Esophagus (tissue), 2 donors: ENCODE measurements around the gene MOSMO. TPM values are rescaled to one million over a fixed set of nuclear protein-coding genes. Genes with fewer than 3 reads are reported as not detected.

Source experiments
- H3K27ac ChIP-seq, 2 donors: one replicate each; pipeline ENCODE4 v1.5.1; 2013; ENCODE audit warnings: low read depth in 2 of 2, mild to moderate bottlenecking in 2 of 2, inconsistent platforms in 1 of 2, low read length in 1 of 2, moderate library complexity in 1 of 2
- H3K27me3 ChIP-seq, 2 donors: one replicate each; pipeline ENCODE4 v1.6.1; 2013; ENCODE audit warnings: low read length in 2 of 2, control low read depth in 1 of 2, mild to moderate bottlenecking in 1 of 2; ENCODE audit not compliant: insufficient read depth in 2 of 2, control insufficient read depth in 1 of 2
- H3K36me3 ChIP-seq, 2 donors: one replicate each; pipeline ENCODE4 v1.6.1; 2013; ENCODE audit warnings: low read length in 1 of 2; ENCODE audit not compliant: control insufficient read depth in 2 of 2, insufficient read depth in 2 of 2
- H3K4me1 ChIP-seq, 2 donors: one replicate each; pipeline ENCODE4 v1.6.1; 2013; ENCODE audit warnings: low read length in 1 of 2; ENCODE audit not compliant: control insufficient read depth in 2 of 2, insufficient read depth in 2 of 2
- H3K4me3 ChIP-seq, 2 donors: one replicate each; pipeline ENCODE4 v1.5.1; 2013; ENCODE audit warnings: low read length in 2 of 2, mild to moderate bottlenecking in 2 of 2, low read depth in 1 of 2, moderate library complexity in 1 of 2
- H3K9me3 ChIP-seq, 2 donors: one replicate each; pipeline ENCODE4 v1.6.1; 2013; ENCODE audit warnings: mild to moderate bottlenecking in 2 of 2, low read depth in 1 of 2, low read length in 1 of 2, moderate library complexity in 1 of 2; ENCODE audit not compliant: control insufficient read depth in 2 of 2, insufficient read depth in 1 of 2
- WGBS, 2 donors: extraction: QIAGEN DNeasy Blood & Tissue Kit; methylation state at CpG; one replicate each; pipeline ENCODE4 v1.1.7; 2013; 5-methylcytosine and 5-hydroxymethylcytosine counted together
- polyA plus RNA-seq, 2 donors: library from polyadenylated mRNA; stranded (reverse); fragments of 200-250 nt; gene quantifications; one replicate each; pipeline ENCODE4 v1.2.3, GENCODE V29; 2013
- donor health status: healthy with polysubstance abuse.
- donor health status: Bipolar disorder and iron deficiency.

The MOSMO gene
- polyA plus RNA-seq, 2 donors = 6.8 to 13.1 TPM

- Histone ChIP-seq H3K27ac (no peak overlapping the region), H3K9me3 (no peaks in the 10 kb centered on the region), H3K36me3 (peaks cover 0 to 2% of the 10 kb centered on the region in 2 donors), H3K4me3 (no peak overlapping the region), H3K4me1 (no peaks in the 10 kb centered on the region), H3K27me3 (no peaks in the 10 kb centered on the region)
- 82 to 84% methylated on average over 5 of the region's 5 CpGs for WGBS, 2 donors
These were observed 47.1 kb downstream of the MOSMO start for GRCh38 chr16:22054847-22055590.

GRCh38 chr16:22055881-22056280 lies 48.0 kb downstream of the MOSMO start:
- Histone ChIP-seq H3K4me1 (no peaks in the 10 kb centered on the region), H3K9me3 (no peaks in the 10 kb centered on the region), H3K27me3 (no peaks in the 10 kb centered on the region), H3K4me3 (no peak overlapping the region), H3K27ac (no peak overlapping the region), H3K36me3 (peaks cover 0 to 2% of the 10 kb centered on the region in 2 donors)
- WGBS, 2 donors = 81 to 84% methylated on average over 5 of the region's 5 CpGs

GRCh38 chr16:22063888-22064467 lies 56.1 kb downstream of the MOSMO start:
- Histone ChIP-seq H3K4me3 (no peak overlapping the region), H3K36me3 (no peaks in the 10 kb centered on the region), H3K27ac (no peak overlapping the region), H3K27me3 (no peaks in the 10 kb centered on the region), H3K9me3 (no peaks in the 10 kb centered on the region), H3K4me1 (no peaks in the 10 kb centered on the region)
- WGBS, 2 donors = 82 to 86% methylated on average over 1 of the region's 1 CpG

- Histone ChIP-seq H3K4me3 (no peak overlapping the region), H3K27ac (no peak overlapping the region), H3K9me3 (no peaks in the 10 kb centered on the region), H3K36me3 (no peaks in the 10 kb centered on the region), H3K27me3 (no peaks in the 10 kb centered on the region), H3K4me1 (no peaks in the 10 kb centered on the region)
- 36 to 74% methylated on average over 1 of the region's 1 CpG for WGBS, 2 donors
These were observed 57.3 kb downstream of the MOSMO start for GRCh38 chr16:22065252-22065651.

GRCh38 chr16:22070361-22071330 lies 62.7 kb downstream of the MOSMO start:
- WGBS, 2 donors = 31 to 50% methylated on average over 12 of the region's 12 CpGs
- peak overlapping the region in 1 of 2 donors; percentile 37 for H3K27ac ChIP-seq
- no peak overlapping the region for H3K4me3 ChIP-seq

GRCh38 chr16:22071331-22071910 lies 63.5 kb downstream of the MOSMO start:
- Histone ChIP-seq H3K4me1 (no peaks in the 10 kb centered on the region), H3K27ac (peak overlapping the region in 1 of 2 donors; percentile 29), H3K36me3 (no peaks in the 10 kb centered on the region), H3K27me3 (no peaks in the 10 kb centered on the region), H3K4me3 (no peak overlapping the region), H3K9me3 (no peaks in the 10 kb centered on the region)
- 57 to 68% methylated on average over 7 of the region's 7 CpGs for WGBS, 2 donors

More at GRCh38 chr16:22070361-22071330, 62.7 kb downstream of the MOSMO start:
- Histone ChIP-seq H3K36me3 (no peaks in the 10 kb centered on the region), H3K9me3 (no peaks in the 10 kb centered on the region), H3K27me3 (no peaks in the 10 kb centered on the region), H3K4me1 (no peaks in the 10 kb centered on the region)

GRCh38 chr16:22073350-22073749 lies 65.4 kb downstream of the MOSMO start:
- Histone ChIP-seq H3K4me3 (no peak overlapping the region), H3K36me3 (no peaks in the 10 kb centered on the region), H3K27me3 (no peaks in the 10 kb centered on the region), H3K27ac (no peak overlapping the region), H3K9me3 (no peaks in the 10 kb centered on the region), H3K4me1 (no peaks in the 10 kb centered on the region)
- WGBS, 2 donors = 84 to 86% methylated on average over 3 of the region's 3 CpGs

- no peaks in the 10 kb centered on the region for H3K27me3 ChIP-seq
- H3K4me3 ChIP-seq = no peak overlapping the region
- no peak overlapping the region for H3K27ac ChIP-seq
- H3K36me3 ChIP-seq = no peaks in the 10 kb centered on the region
- 90 to 93% methylated on average over 11 of the region's 11 CpGs for WGBS, 2 donors
- no peaks in the 10 kb centered on the region for H3K9me3 ChIP-seq
- H3K4me1 ChIP-seq = no peaks in the 10 kb centered on the region
These were observed 67.3 kb downstream of the MOSMO start for GRCh38 chr16:22075043-22075757.

- WGBS, 2 donors = 91 to 95% methylated on average over 1 of the region's 1 CpG
- Histone ChIP-seq H3K4me3 (no peak overlapping the region), H3K4me1 (no peaks in the 10 kb centered on the region), H3K27me3 (no peaks in the 10 kb centered on the region), H3K27ac (no peak overlapping the region), H3K9me3 (no peaks in the 10 kb centered on the region), H3K36me3 (no peaks in the 10 kb centered on the region)
These were observed 67.9 kb downstream of the MOSMO start for GRCh38 chr16:22075776-22076175.
